NCI-H1048 (cell line): ENCODE data around the gene ZNF844.
A peak's percentile ranks its signal among the peaks of the same experiment; 100 is the strongest.
"Not testable (repeated sequence)": the region's sequence is repeated elsewhere in the genome, so short reads cannot be mapped to it uniquely, and the experiment has no call there.

Experiments used
- DNase-seq: peaks from one replicate; lab custom pipeline; 2025; lab: John Stamatoyannopoulos, UW

Gene ZNF844

GRCh38 chr19:12064590-12065538 lies at the start of gene ZNF844:
Gene ZNF844 (plus strand): TSS chr19:12064731. CDS start chr19:12064874, 143 bp downstream.
- peak; percentile 81 for DNase-seq

GRCh38 chr19:12015015-12015752 lies 49.3 kb upstream of the ZNF844 start:
- DNase-seq: no peak

DNA sequence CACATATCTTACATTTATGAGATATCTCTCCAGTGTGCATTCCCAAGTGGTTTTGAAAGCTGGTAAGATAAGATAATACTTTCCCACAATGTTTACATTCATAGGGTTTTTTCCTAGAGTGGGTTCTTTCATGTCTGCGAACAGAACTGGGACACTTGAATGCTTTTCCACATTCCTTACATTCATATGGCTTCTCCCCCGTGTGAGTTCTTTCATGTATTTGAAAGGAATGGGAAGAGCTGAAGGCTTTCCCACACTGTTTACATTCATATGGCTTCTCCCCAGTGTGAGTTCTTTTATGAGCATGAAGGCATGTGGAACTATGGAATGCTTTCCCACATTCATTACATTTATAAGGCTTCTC lies 48.8 kb upstream of the ZNF844 start:
- DNase-seq: no peak

GRCh38 chr19:12034198-12034597 lies 30.3 kb upstream of the ZNF844 start:
- DNase-seq: no peak

- DNase-seq: no peak
These were observed 29.9 kb upstream of the ZNF844 start for GRCh38 chr19:12034620-12035019.

- DNase-seq: peak; percentile 90
These were observed 29.0 kb upstream of the ZNF844 start, which contains the start of gene ZNF433 for GRCh38 chr19:12035220-12036172. Gene ZNF433 (minus strand): TSS chr19:12035679. CDS start chr19:12035539, 140 bp downstream.

DNA sequence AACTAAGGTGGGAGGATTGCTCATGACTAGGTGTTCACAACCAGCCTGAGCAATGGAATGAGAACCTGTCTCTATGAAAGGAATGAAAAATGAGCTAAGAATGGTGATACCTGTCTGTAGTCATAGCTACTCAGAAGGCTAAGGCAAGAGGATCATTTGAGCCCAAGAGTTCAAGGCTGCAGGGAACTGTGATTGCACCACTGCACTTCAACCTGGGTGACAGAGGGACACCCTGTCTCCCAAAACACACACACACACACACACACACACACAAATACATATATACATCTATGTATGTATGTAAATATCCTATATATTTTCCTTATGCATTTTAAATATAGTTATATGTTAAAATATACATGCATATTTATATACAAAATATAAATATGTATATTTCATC lies 21.6 kb upstream of the ZNF844 start:
- DNase-seq: no peak

GRCh38 chr19:12043752-12044422 lies 20.6 kb upstream of the ZNF844 start:
- DNase-seq: no peak

DNA sequence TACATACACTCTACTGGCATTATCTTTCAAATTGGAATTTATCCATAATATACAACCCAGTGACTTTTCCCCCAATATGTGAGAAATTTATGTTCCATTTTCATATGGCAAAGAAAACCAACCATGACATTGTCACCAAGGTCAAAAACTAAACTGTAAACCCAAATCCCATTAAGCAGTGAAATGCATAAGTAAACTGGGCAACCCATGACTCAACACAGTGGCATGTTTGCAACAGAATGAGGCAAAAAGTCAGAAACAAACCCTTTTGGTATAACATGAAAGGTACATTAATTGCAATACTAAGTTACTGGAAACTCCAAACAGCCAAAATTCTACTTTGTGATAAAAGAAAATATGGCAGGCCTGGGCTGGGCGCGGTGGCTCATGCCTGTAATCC lies 16.7 kb upstream of the ZNF844 start:
- no peak for DNase-seq

DNA sequence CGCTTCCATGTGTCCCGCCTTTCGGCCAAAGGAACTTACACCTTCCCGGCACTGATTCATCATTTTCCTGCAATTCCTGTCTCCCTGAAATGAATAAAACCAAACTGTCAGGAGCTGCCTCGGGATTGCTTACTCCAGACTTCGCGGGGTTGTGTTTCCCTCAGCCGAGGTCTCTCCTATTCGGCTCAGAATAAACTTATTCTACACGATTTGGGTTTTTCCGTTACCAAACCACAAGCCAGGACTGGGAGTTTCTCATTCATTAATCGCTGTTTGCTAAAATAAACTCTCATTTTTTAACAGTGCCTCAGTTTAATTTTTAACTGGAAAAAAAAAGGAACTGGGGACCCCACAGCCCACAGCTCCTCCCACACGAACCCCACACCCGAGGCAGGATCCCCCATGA lies 12.4 kb upstream of the ZNF844 start:
- no peak for DNase-seq

- DNase-seq: peak; percentile 90
These were observed 11.9 kb upstream of the ZNF844 start, which contains the start of gene ZNF878 for GRCh38 chr19:12052497-12053169. Gene ZNF878 (minus strand): TSS chr19:12052961. CDS start chr19:12052801, 160 bp downstream.

DNA sequence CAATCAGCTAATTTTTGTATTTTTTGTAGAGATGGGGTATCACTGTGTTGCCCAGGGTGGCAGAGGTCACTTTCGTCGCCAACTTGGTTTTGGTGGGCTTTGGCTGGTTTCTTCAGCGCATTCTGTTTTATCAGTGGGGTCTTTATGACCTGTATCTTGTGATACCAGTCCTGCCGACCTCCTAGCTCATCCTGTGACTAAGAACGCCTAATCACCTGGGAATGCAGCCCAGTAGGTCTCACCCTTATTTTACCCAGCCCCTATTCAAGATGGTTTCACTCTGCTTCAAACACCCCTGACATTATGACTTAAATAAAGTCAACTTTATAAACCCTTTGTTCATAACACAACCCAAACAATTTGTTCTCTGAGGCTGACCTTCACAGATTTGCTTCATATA lies 8.7 kb upstream of the ZNF844 start:
- DNase-seq: no peak

- DNase-seq: no peak
These were observed 11.1 kb downstream of the ZNF844 start for GRCh38 chr19:12075538-12076139.

- not testable (repeated sequence) for DNase-seq
These were observed 11.8 kb downstream of the ZNF844 start for GRCh38 chr19:12076331-12076730.

DNA sequence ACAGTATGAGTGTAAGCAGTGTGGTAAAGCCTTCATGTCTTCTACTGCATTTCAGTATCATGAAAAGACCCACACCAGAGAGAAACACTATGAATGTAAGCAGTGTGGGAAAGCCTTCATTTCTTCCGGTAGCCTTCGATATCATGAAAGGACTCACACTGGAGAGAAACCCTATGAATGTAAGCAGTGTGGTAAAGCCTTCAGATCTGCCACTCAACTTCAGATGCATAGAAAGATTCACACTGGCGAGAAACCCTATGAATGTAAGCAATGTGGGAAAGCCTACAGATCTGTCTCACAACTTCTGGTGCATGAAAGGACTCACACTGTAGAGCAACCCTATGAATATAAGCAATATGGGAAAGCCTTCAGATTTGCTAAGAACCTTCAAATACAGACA lies 12.8 kb downstream of the ZNF844 start:
- no peak for DNase-seq

DNA sequence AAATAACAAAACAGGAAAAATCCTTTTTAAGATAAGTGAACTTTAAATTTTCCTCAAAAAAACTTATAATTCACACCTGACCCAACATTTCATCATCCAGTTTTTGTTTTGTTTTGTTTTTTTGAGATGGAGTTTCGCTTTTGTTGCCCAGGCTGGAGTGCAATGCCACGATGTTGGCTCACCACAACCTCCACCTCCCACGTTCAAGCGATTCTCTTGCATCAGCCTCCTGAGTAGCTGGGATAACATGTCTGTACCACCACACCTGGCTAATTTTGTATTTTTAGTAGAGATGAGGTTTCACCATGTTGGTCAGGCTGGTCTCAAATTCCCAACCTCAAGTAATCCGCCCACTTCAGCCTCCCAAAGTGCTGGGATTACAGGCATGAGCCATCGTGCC lies 18.8 kb downstream of the ZNF844 start:
- not testable (repeated sequence) for DNase-seq

GRCh38 chr19:12085074-12085818 lies 20.7 kb downstream of the ZNF844 start:
- DNase-seq: no peak

GRCh38 chr19:12090807-12091206 lies 26.3 kb downstream of the ZNF844 start:
- no peak for DNase-seq
